GM13977 (cell line): ENCODE results near the gene CEACAM8.

Experiments used
- DNase-seq: peaks from one replicate; pipeline ENCODE4 v3.0.0; 2012; ENCODE audit warnings: low spot score
- in situ Hi-C: fragments of 300-500 bp; cut with MboI; formaldehyde crosslinking; loops from one replicate; pipeline ENCODE4 v1.12.0; 2022; ENCODE audit warnings: low sequenced_read_pairs, low pct_unique_long_range_greater_than_20kb, mixed read lengths, inconsistent platforms; ENCODE audit not compliant: unreplicated experiment
- TF ChIP-seq, protein P1 (sequence below): IDR thresholded peaks from 2 replicates; pipeline ENCODE4 v1.5.1; 2012; ENCODE audit warnings: mild to moderate bottlenecking, control low read depth; ENCODE audit not compliant: insufficient read depth; ENCODE audit errors: extremely low read depth, missing control alignments

CEACAM8 gene

DNA sequence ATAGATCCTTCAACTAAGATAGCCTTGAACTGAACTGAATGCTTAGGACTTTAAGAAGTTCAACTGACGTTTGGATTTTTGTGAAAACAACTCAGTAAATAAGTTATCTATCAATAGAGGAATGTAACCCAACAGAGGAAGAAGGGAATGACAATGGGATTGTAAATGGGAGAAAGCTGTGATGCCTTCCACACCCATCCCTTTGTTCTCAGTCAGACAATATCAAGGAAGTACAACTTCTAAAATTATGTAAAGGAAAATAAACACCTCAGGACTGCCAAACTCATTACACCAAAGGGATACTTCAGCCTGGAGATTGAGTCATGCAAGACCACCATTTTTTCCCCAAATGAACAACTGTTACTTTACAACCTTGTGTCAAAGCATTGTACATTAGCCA lies 21.1 kb downstream of the CEACAM8 start:
- DNase-seq: no peak
- in situ Hi-C loops: no loop called here
- TF ChIP-seq, protein P1, sequence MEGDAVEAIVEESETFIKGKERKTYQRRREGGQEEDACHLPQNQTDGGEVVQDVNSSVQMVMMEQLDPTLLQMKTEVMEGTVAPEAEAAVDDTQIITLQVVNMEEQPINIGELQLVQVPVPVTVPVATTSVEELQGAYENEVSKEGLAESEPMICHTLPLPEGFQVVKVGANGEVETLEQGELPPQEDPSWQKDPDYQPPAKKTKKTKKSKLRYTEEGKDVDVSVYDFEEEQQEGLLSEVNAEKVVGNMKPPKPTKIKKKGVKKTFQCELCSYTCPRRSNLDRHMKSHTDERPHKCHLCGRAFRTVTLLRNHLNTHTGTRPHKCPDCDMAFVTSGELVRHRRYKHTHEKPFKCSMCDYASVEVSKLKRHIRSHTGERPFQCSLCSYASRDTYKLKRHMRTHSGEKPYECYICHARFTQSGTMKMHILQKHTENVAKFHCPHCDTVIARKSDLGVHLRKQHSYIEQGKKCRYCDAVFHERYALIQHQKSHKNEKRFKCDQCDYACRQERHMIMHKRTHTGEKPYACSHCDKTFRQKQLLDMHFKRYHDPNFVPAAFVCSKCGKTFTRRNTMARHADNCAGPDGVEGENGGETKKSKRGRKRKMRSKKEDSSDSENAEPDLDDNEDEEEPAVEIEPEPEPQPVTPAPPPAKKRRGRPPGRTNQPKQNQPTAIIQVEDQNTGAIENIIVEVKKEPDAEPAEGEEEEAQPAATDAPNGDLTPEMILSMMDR: no peak

DNA sequence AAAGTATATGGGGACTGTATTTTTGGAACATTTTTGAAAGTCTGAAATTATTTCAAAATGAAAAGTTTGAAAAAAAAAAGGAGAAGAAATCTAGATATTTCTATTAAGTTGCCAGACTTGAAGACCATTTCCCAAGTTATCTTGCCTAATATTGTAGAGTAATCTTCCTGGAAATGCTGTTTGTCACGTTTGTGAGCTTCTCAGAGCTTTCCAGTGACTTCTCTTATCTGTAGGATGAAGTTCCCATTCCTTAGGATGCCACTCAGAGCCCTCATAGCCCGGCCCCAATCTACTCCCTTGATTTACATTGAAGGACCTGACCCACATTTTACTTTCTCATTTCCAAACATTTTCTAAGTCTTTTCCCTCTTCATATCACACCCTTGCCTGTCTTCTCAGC lies 23.6 kb downstream of the CEACAM8 start:
- DNase-seq: no peak
- in situ Hi-C loops: no loop called here
- TF ChIP-seq, protein P1: no peak

DNA sequence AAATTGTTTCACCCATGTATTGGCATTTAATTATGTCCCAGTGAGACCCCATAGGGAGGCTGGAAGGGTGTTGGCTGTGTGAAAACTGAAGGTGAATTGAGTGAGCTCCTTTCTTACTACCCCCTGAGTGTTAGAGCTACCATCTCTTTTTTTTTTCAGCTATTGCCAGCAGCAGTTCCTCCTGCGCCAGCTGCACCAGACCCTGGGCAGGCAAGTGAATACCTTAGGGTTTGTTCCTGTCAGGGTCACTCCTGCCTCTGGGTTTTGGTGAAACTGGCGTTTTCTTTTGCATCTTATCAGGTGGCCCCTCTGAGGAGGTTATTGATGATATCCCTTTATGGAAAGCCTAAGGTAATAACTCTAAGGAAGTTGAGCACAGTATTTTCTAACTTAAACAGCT lies 25.5 kb downstream of the CEACAM8 start:
- in situ Hi-C loops: no loop called here
- TF ChIP-seq, protein P1: no peak
- DNase-seq: no peak

DNA sequence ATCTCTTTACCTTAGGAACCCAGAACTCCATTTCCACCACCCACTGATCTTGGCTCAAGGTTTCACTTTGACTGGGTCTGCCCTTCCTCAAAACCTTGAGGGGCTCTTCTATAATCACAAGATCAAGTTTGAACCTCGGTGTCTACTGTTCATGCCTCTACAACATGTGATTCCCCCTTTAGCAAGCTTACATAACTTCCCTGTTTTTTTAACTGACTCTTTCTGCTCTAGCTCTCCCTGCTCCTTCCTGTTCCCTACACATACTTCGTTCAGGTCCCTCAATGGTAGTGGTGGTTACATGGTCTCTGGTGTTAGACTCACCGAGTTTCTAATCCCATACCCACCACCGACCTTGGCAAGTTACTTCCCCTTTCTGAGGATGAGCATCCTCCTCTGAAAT lies 26.7 kb downstream of the CEACAM8 start:
- TF ChIP-seq, protein P1: no peak
- in situ Hi-C loops: no loop called here
- no peak for DNase-seq

DNA sequence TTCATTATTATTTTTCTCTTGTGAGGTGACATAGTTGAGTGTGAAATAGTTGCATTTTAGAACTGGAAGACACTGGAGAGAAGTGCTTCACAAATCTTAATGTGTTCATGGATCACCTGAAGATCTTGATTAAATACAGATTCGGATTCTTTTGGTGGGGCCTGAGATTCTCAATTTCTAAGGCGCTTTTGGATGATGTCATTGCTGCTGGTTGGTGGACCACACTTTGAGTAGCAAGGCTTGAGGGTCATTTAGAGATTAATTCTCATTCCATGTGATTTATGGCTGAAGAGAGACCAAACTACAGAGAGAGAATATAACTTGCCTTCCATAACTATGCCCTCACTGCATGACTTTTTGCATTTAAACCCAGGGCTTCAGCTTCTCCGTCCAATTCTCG lies 27.2 kb downstream of the CEACAM8 start:
- in situ Hi-C loops: no loop called here
- TF ChIP-seq, protein P1: no peak
- DNase-seq: no peak

DNA sequence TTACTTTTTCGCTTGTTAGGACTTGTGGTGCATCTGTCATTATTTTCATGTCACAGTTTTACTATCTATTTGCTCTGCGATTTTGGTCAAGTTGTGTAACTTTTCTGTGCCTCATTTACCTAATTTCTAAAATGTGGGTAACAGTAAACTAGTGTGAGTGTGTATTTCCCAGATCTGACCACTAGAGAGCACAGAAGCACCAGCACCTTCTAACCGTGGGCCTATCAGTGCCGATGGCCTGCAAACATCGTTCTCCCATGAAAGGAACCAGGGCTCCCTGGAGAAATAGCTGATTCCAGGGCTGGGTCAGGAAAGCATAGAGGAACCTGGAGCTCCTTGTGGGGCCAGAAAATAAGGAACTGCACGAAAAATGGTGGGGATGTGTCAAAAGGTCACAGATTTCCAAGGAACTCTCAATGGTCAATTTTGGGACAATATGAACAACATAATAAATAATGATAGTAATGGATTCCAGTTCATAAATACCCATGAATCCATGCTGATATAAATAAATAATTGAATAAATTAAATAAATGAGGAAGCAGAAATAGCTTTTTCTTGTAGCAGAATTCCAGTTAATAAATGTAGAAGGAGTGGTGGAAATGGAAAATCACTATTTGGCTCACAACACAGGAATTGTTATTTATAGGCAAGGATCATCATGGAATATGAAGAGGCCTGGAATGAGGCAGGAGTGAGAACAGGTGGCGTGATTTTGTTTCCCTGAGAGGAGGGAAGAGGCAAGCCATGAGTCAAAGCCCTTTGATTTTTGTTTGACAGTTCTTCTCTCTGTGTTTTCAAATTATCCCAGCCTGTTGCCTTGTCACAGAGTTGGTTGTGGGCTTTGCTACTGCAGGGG lies 31.1 kb downstream of the CEACAM8 start:
- in situ Hi-C loops: loop anchor here (5.0 kb wide), 1 partner anchor 34 kb away; no protein-coding TSS in a partner anchor
- TF ChIP-seq, protein P1: peak; percentile 68
- peak; percentile 71 for DNase-seq
